ENCODE data around the gene SLCO2A1. TPM values are rescaled to one million over a fixed set of nuclear protein-coding genes. Genes with fewer than 3 reads are reported as not detected.

The SLCO2A1 gene
- total RNA-seq, 1 donor from 2014 or later: 234 TPM

GRCh38 chr3:133934996-133935842 lies 94.5 kb downstream of the SLCO2A1 start:
- intact Hi-C loops (cut with DNase I): loop anchor here (10.0 kb wide), 1 partner anchor 280 kb away; no protein-coding TSS in a partner anchor
- no peak for TF ChIP-seq CTCF (IDR thresholded peaks at IDR 0.05)
- no peak for ATAC-seq
- no peaks in the 10 kb centered on the region for H3K27me3 ChIP-seq
- H3K4me1 ChIP-seq: no peaks in the 10 kb centered on the region
- no peak for DNase-seq
- no peaks in the 10 kb centered on the region for H3K36me3 ChIP-seq
- no peak overlapping the region for H3K27ac ChIP-seq
- H3K9me3 ChIP-seq: no peaks in the 10 kb centered on the region
- no peak overlapping the region for H3K4me3 ChIP-seq

DNA sequence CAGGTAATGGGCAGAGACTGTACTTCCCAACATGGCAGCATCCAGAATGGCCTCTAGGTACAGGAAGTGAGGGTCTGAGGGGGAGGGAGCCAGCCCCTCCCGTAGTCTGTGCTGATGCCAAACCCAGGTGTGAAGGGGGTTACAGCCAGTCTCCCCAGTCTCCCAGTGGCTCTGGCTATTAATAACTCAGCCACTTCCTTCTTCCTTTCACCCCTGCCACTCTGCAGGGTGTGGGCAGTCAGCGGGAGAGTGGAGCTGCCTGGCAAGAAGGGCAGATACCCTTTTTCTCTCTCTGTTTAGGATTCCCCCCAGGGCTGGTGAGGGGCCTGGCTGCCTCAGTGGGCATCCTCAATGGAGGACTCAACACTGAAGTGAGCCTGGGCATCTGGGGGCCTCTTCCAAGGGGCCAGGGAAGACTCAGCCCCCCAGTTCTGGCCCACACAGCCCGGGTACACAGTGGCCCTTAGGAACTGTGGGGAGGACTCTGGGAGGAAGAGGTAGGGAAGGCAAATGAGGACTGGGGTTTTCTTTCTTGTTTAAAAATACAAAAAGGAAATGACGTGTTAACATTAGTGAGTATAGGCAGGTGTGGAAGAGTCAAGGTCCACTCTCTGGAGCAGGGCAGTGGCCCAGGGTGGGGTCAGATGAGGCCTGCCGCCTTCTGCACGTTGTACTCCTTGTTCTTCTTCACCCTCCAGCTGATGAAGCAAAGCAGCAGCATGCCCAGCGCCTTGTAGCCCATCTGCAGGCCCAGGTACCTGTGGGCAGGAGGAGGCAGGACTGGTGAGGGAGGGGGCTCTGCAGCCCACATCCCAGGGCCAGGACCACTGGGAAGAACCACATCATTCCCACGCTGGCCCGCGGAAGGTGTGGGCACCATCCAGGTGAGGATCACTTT lies 95.4 kb downstream of the SLCO2A1 start:
- DNase-seq (no peak), ATAC-seq (no peak)
- TF ChIP-seq CTCF (IDR thresholded peaks at IDR 0.05): no peak
- intact Hi-C loops (cut with DNase I): loop anchor here (10.0 kb wide), 1 partner anchor 280 kb away; no protein-coding TSS in a partner anchor
- H3K4me1 ChIP-seq: no peaks in the 10 kb centered on the region
- H3K27ac ChIP-seq: no peak overlapping the region
- no peaks in the 10 kb centered on the region for H3K9me3 ChIP-seq
- H3K4me3 ChIP-seq: no peak overlapping the region
- H3K27me3 ChIP-seq: no peaks in the 10 kb centered on the region
- H3K36me3 ChIP-seq: no peaks in the 10 kb centered on the region

- Histone ChIP-seq H3K27ac (no peak overlapping the region), H3K27me3 (no peaks in the 10 kb centered on the region), H3K9me3 (no peaks in the 10 kb centered on the region), H3K4me3 (no peak overlapping the region), H3K36me3 (no peaks in the 10 kb centered on the region), H3K4me1 (no peaks in the 10 kb centered on the region)
- ATAC-seq (no peak), DNase-seq (no peak)
- TF ChIP-seq CTCF (IDR thresholded peaks at IDR 0.05): no peak
- intact Hi-C loops (cut with DNase I): loop anchor here (10.0 kb wide), 1 partner anchor 281 kb away; no protein-coding TSS in a partner anchor
Measured at GRCh38 chr3:133933097-133934024, 96.4 kb downstream of the SLCO2A1 start.

GRCh38 chr3:133932009-133932408 lies 97.7 kb downstream of the SLCO2A1 start:
- ATAC-seq (no peak), DNase-seq (no peak)
- Histone ChIP-seq H3K27ac (no peak overlapping the region), H3K27me3 (no peaks in the 10 kb centered on the region), H3K4me1 (peaks cover 9% of the 10 kb centered on the region), H3K4me3 (no peak overlapping the region), H3K9me3 (no peaks in the 10 kb centered on the region), H3K36me3 (no peaks in the 10 kb centered on the region)
- TF ChIP-seq CTCF (IDR thresholded peaks at IDR 0.05): no peak
- intact Hi-C loops (cut with DNase I): loop anchor here (10.0 kb wide), 1 partner anchor 283 kb away; no protein-coding TSS in a partner anchor

DNA sequence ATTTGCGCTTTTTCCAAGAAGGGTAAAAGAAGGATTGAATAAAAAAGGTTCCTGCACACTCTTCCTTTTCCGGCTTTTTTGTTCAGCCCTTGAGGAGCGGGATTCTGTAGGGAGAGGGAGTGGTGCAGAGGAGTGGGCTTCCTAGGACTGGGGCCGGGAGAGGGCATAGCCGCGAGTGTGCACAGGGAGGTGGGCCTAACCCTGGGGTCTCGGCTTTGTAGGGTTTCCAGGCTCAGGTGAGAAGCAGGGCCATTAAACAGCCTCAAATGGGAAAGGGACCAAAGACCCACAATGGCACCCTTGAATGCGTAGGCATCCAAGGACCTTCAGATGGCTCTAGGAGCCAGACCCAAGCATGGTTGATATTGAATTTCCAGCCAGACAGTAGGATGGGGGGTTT lies 98.6 kb downstream of the SLCO2A1 start:
- ATAC-seq: no peak
- Histone ChIP-seq H3K27ac (no peak overlapping the region), H3K4me3 (no peak overlapping the region), H3K36me3 (no peaks in the 10 kb centered on the region), H3K9me3 (no peaks in the 10 kb centered on the region), H3K27me3 (no peaks in the 10 kb centered on the region), H3K4me1 (peaks cover 11% of the 10 kb centered on the region)
- no peak for TF ChIP-seq CTCF (IDR thresholded peaks at IDR 0.05)
- intact Hi-C loops (cut with DNase I): loop anchor here (10.0 kb wide), 1 partner anchor 284 kb away; no protein-coding TSS in a partner anchor
- DNase-seq: no peak

All from upper lobe of right lung (tissue), 1 donor.